ENCODE measurements around the gene ASB5. TPM values are rescaled to one million over a fixed set of nuclear protein-coding genes. Genes with fewer than 3 reads are reported as not detected.

ASB5 gene
- total RNA-seq, 3 donors from 2014 or later (not counting 1 experiment from before 2014, with no cell fraction given), result not detected

- H3K9me3 ChIP-seq (ENCODE audit: control insufficient read depth, insufficient read depth, low read length), result no peaks in the 10 kb centered on the region
- H3K36me3 Mint-ChIP-seq, result no peaks in the 10 kb centered on the region
- H3K27ac ChIP-seq (ENCODE audit: low read length), result no peak overlapping the region
- H3K27me3 ChIP-seq (ENCODE audit: control insufficient read depth, insufficient read depth, low read length), result peaks cover 5% of the 10 kb centered on the region
- no peaks in the 10 kb centered on the region for H3K4me1 ChIP-seq (ENCODE audit: control insufficient read depth, insufficient read depth, low read length)
- H3K9me3 Mint-ChIP-seq, result no peaks in the 10 kb centered on the region
- 100% methylated on average over 2 of the region's 3 CpGs for WGBS (ENCODE audit: insufficient coverage)
- H3K4me1 Mint-ChIP-seq, result no peaks in the 10 kb centered on the region
- no peak for ATAC-seq
- no peak overlapping the region for H3K27ac Mint-ChIP-seq
- no peak for TF ChIP-seq CTCF (IDR thresholded peaks at IDR 0.05)
- intact Hi-C loops (cut with micrococcal nuclease), result no loop called here
- H3K4me3 Mint-ChIP-seq, result no peak overlapping the region
- no peaks in the 10 kb centered on the region for H3K36me3 ChIP-seq (ENCODE audit: control insufficient read depth, insufficient read depth, low read length)
- DNase-seq, result no peak
- H3K4me3 ChIP-seq (ENCODE audit: low read length), result no peak overlapping the region
- peaks cover 20 to 31% of the 10 kb centered on the region in 2 donors for H3K27me3 Mint-ChIP-seq (ENCODE audit: low read depth in 2 of 2)
Measured at GRCh38 chr4:176210101-176210500, 58.9 kb downstream of the ASB5 start.

DNA sequence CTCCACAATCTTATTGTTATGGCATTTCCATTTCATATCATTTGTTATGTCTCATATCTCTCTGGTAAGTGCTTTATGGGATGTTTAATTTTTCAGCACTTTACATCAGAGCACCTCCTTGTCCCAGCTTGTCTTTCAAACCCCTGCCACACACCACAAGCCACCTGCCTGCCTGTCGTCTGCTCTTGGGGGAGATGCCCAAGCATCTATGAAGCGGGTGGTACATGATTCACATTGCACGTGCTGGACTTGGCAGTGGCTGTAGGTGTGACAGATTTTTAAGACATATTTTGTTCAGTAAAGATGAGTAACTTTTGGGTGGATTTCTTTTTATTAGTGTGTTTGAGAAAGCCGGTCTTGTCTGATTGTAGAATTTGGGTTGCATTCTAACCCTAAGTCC lies 59.5 kb downstream of the ASB5 start:
- DNase-seq (no peak), ATAC-seq (no peak)
- Histone ChIP-seq H3K27me3 (ENCODE audit: control insufficient read depth, insufficient read depth, low read length) (peaks cover 5% of the 10 kb centered on the region), H3K4me3 (ENCODE audit: low read length) (no peak overlapping the region), H3K36me3 (ENCODE audit: control insufficient read depth, insufficient read depth, low read length) (no peaks in the 10 kb centered on the region), H3K27ac (ENCODE audit: low read length) (no peak overlapping the region), H3K4me1 (ENCODE audit: control insufficient read depth, insufficient read depth, low read length) (no peaks in the 10 kb centered on the region), H3K9me3 (ENCODE audit: control insufficient read depth, insufficient read depth, low read length) (no peaks in the 10 kb centered on the region)
- intact Hi-C loops (cut with micrococcal nuclease), result no loop called here
- no peaks in the 10 kb centered on the region for H3K36me3 Mint-ChIP-seq
- no peak for TF ChIP-seq CTCF (IDR thresholded peaks at IDR 0.05)
- H3K4me3 Mint-ChIP-seq, result no peak overlapping the region
- 93% methylated on average over 4 of the region's 4 CpGs for WGBS (ENCODE audit: insufficient coverage)
- H3K4me1 Mint-ChIP-seq, result no peaks in the 10 kb centered on the region
- H3K27ac Mint-ChIP-seq, result no peak overlapping the region
- H3K27me3 Mint-ChIP-seq (ENCODE audit: low read depth in 2 of 2), result peaks cover 21 to 33% of the 10 kb centered on the region in 2 donors
- H3K9me3 Mint-ChIP-seq, result no peaks in the 10 kb centered on the region

DNA sequence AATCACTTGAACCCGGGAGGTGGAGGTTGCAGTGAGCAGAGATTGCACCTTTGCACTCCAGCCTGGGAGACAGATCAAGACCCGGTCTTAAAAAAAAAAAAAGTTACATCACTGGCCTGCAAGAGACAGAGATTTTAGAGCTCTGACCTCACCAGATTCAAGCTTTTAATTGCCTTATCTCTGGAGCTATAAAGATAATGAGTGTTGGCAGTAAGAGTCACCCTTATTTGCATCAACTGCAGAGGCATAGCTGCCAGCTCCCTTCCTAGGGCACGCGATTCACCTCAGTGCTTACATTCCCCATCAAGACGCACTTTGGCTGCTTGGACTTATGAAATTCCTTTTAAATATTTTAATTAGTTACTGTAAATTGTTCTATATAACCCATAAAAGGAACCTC lies 61.2 kb downstream of the ASB5 start:
- Histone ChIP-seq H3K4me1 (ENCODE audit: control insufficient read depth, insufficient read depth, low read length) (no peaks in the 10 kb centered on the region), H3K27me3 (ENCODE audit: control insufficient read depth, insufficient read depth, low read length) (peaks cover 5% of the 10 kb centered on the region), H3K36me3 (ENCODE audit: control insufficient read depth, insufficient read depth, low read length) (no peaks in the 10 kb centered on the region), H3K9me3 (ENCODE audit: control insufficient read depth, insufficient read depth, low read length) (no peaks in the 10 kb centered on the region), H3K27ac (ENCODE audit: low read length) (no peak overlapping the region), H3K4me3 (ENCODE audit: low read length) (no peak overlapping the region)
- no peaks in the 10 kb centered on the region for H3K9me3 Mint-ChIP-seq
- DNase-seq (no peak), ATAC-seq (no peak)
- H3K27ac Mint-ChIP-seq, result no peak overlapping the region
- 85% methylated on average over 5 of the region's 5 CpGs for WGBS (ENCODE audit: insufficient coverage)
- no peak overlapping the region for H3K4me3 Mint-ChIP-seq
- no peaks in the 10 kb centered on the region for H3K4me1 Mint-ChIP-seq
- TF ChIP-seq CTCF (IDR thresholded peaks at IDR 0.05), result no peak
- intact Hi-C loops (cut with micrococcal nuclease), result no loop called here
- peaks cover 25 to 43% of the 10 kb centered on the region in 2 donors for H3K27me3 Mint-ChIP-seq (ENCODE audit: low read depth in 2 of 2)
- H3K36me3 Mint-ChIP-seq, result no peaks in the 10 kb centered on the region

DNA sequence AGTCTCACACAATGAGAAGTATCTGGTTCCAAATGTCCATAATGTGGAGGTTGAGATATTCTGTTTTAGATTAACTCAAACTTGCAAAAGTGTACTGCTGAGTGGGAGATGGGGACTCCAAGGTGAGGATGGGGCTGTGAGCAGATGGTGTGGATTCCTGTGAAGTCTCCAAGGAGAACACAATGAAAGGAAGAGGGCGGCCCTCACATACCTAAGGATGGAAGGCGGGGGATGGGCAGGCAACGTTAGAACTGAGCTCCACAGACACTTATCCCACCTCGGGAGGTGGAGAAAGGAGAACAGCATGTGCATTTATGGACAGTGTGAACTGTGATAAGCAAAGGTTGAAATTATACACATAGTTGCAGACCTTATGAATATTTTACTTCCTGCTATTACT lies 63.7 kb downstream of the ASB5 start:
- no peak overlapping the region for H3K4me3 Mint-ChIP-seq
- no peak for DNase-seq
- intact Hi-C loops (cut with micrococcal nuclease), result no loop called here

More for the DNA sequence above, 63.7 kb downstream of the ASB5 start:
- Histone ChIP-seq H3K9me3 (ENCODE audit: control insufficient read depth, insufficient read depth, low read length) (no peaks in the 10 kb centered on the region), H3K4me1 (ENCODE audit: control insufficient read depth, insufficient read depth, low read length) (no peaks in the 10 kb centered on the region), H3K4me3 (ENCODE audit: low read length) (no peak overlapping the region), H3K27ac (ENCODE audit: low read length) (no peak overlapping the region), H3K27me3 (ENCODE audit: control insufficient read depth, insufficient read depth, low read length) (peaks cover 5% of the 10 kb centered on the region), H3K36me3 (ENCODE audit: control insufficient read depth, insufficient read depth, low read length) (no peaks in the 10 kb centered on the region)
- no peak for TF ChIP-seq CTCF (IDR thresholded peaks at IDR 0.05)
- Mint-ChIP-seq H3K27ac (no peak overlapping the region), H3K27me3 (ENCODE audit: low read depth in 2 of 2) (peaks cover 20 to 38% of the 10 kb centered on the region in 2 donors), H3K4me1 (no peaks in the 10 kb centered on the region), H3K9me3 (no peaks in the 10 kb centered on the region), H3K36me3 (no peaks in the 10 kb centered on the region)
- ATAC-seq, result no peak
- 72% methylated on average over 3 of the region's 4 CpGs for WGBS (ENCODE audit: insufficient coverage)

All from natural killer cell (primary cell).